Measurements from ENCODE around the gene FREM1.
A peak's percentile ranks its signal among the peaks of the same experiment; 100 is the strongest.

FREM1 gene

GRCh38 chr9:14909961-14910805 lies at the start of gene FREM1:
Gene FREM1 (minus strand): TSS chr9:14910428. CDS start chr9:14868977, 41,451 bp downstream.
- DNase-seq = peak; percentile 22
- Histone ChIP-seq H3K4me3 (ENCODE audit: low read depth, low read length) (peak within 1 kb of the TSS; percentile 5), H3K27me3 (replicated peaks) (no peaks in the 10 kb centered on the region), H3K36me3 (replicated peaks) (no peaks in the 10 kb centered on the region), H3K27ac (no peak within 1 kb of the TSS)
- TF ChIP-seq, protein P1, sequence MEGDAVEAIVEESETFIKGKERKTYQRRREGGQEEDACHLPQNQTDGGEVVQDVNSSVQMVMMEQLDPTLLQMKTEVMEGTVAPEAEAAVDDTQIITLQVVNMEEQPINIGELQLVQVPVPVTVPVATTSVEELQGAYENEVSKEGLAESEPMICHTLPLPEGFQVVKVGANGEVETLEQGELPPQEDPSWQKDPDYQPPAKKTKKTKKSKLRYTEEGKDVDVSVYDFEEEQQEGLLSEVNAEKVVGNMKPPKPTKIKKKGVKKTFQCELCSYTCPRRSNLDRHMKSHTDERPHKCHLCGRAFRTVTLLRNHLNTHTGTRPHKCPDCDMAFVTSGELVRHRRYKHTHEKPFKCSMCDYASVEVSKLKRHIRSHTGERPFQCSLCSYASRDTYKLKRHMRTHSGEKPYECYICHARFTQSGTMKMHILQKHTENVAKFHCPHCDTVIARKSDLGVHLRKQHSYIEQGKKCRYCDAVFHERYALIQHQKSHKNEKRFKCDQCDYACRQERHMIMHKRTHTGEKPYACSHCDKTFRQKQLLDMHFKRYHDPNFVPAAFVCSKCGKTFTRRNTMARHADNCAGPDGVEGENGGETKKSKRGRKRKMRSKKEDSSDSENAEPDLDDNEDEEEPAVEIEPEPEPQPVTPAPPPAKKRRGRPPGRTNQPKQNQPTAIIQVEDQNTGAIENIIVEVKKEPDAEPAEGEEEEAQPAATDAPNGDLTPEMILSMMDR (IDR thresholded peaks at IDR 0.05; ENCODE audit: low read depth, low read length, missing control alignments) = no peak
- in situ Hi-C loops (cut with HindIII; ENCODE audit: low pct_ligation_motif_present, low sequenced_read_pairs) = no loop called here

DNA sequence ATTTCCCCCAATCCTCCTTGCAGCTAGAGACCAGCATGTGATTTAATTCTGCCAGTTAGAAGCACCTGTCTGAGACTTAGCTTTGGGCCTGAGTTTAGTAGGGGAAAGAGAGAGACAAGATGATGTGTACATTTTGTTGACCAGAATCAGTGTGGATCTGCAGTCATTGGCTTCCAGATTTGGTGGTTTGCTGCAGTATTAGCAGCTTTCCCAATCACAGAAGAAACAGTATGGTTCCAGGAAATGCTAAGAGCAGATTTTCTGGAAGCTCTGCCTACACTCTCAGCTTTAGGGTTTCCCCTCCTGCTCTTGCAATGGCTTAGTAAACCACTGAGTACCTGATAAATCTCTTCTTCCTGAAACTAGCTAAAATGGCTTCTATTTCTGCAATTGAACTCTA lies 48.8 kb upstream of the FREM1 start:
- no peaks in the 10 kb centered on the region for H3K36me3 ChIP-seq (replicated peaks)
- in situ Hi-C loops (cut with HindIII; ENCODE audit: low pct_ligation_motif_present, low sequenced_read_pairs) = no loop called here

GRCh38 chr9:14957109-14957508 lies 46.9 kb upstream of the FREM1 start:
- Histone ChIP-seq H3K27me3 (replicated peaks) (no peaks in the 10 kb centered on the region), H3K36me3 (replicated peaks) (no peaks in the 10 kb centered on the region), H3K4me3 (ENCODE audit: low read depth, low read length) (no peak overlapping the region), H3K27ac (no peak overlapping the region)
- TF ChIP-seq, protein P1 (IDR thresholded peaks at IDR 0.05; ENCODE audit: low read depth, low read length, missing control alignments) = no peak
- in situ Hi-C loops (cut with HindIII; ENCODE audit: low pct_ligation_motif_present, low sequenced_read_pairs) = no loop called here
- DNase-seq = no peak

More for the DNA sequence above, 48.8 kb upstream of the FREM1 start:
- no peak for DNase-seq
- Histone ChIP-seq H3K27ac (no peak overlapping the region), H3K27me3 (replicated peaks) (no peaks in the 10 kb centered on the region), H3K4me3 (ENCODE audit: low read depth, low read length) (no peak overlapping the region)
- TF ChIP-seq, protein P1 (IDR thresholded peaks at IDR 0.05; ENCODE audit: low read depth, low read length, missing control alignments) = no peak

- in situ Hi-C loops (cut with HindIII; ENCODE audit: low pct_ligation_motif_present, low sequenced_read_pairs) = no loop called here
- Histone ChIP-seq H3K27me3 (replicated peaks) (no peaks in the 10 kb centered on the region), H3K27ac (no peak overlapping the region), H3K36me3 (replicated peaks) (no peaks in the 10 kb centered on the region), H3K4me3 (ENCODE audit: low read depth, low read length) (no peak overlapping the region)
- DNase-seq = no peak
- TF ChIP-seq, protein P1 (IDR thresholded peaks at IDR 0.05; ENCODE audit: low read depth, low read length, missing control alignments) = no peak
Observed at GRCh38 chr9:14956208-14956607, 46.0 kb upstream of the FREM1 start.

DNA sequence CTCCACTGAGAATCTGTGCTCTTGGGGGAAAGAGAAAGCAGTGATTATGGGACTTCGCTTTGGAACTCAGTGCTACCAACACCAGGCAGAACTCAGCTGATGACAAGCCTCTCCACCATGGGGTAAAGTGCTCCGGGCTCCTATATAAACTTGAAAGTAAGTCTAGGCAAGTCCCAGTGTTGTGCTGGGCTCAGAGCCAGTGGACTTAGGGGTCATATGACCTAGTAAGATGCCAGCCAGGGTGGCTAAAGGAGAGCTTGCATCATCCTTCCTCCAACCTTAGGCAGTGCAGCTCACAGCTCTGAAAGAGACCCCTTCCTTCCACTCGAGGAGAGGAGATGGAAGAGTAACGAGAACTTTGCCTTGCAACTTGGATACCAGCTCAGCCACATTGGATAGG lies 35.1 kb upstream of the FREM1 start:
- in situ Hi-C loops (cut with HindIII; ENCODE audit: low pct_ligation_motif_present, low sequenced_read_pairs) = no loop called here
- Histone ChIP-seq H3K27ac (no peak overlapping the region), H3K27me3 (replicated peaks) (no peaks in the 10 kb centered on the region), H3K36me3 (replicated peaks) (no peaks in the 10 kb centered on the region), H3K4me3 (ENCODE audit: low read depth, low read length) (no peak overlapping the region)
- DNase-seq = no peak
- TF ChIP-seq, protein P1 (IDR thresholded peaks at IDR 0.05; ENCODE audit: low read depth, low read length, missing control alignments) = no peak

All from brain microvascular endothelial cell (primary cell).